HTR-8/SVneo (cell line): ENCODE results near the gene SMPD3.
A peak's percentile ranks its signal among the peaks of the same experiment; 100 is the strongest.
"Not testable (repeated sequence)": the region's sequence is repeated elsewhere in the genome, so short reads cannot be mapped to it uniquely, and the experiment has no call there.

Source experiments
- DNase-seq: peaks from one replicate; pipeline ENCODE4 v3.0.0; 2011; ENCODE audit warnings: low spot score, mixed read lengths; ENCODE audit not compliant: insufficient read length
- FAIRE-seq: peaks from 2 replicates; lab custom pipeline; 2011; peaks lifted over from hg19 to GRCh38; lab: Jason Lieb, UNC

Gene SMPD3

GRCh38 chr16:68448360-68448970, at the start of gene SMPD3:
SMPD3 (minus strand) TSS chr16:68448508; CDS start chr16:68372181, 76,327 bp downstream.
- peak; percentile 98 for FAIRE-seq
- peak; percentile 99 for DNase-seq

DNA sequence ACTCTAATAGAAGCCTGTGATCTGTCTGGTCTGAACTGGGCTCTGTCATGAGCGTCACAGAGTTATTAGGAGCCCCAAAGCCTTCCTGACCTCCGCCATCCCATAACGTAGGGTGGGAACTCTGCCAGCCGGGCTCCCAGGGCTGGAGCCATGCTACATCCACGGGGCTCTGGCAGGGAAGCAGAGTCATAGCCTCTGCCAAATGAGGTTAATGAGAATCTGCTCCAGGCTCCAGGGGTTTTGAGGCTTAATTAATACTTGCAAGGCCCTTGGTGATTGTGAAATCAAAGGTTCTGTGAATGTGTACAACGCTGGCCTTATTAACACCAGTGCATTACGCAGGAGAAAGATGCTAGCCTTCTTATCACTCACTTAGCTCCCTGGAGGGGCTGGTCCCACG, 48.4 kb upstream of the SMPD3 start:
- DNase-seq (no peak), FAIRE-seq (no peak)

DNA sequence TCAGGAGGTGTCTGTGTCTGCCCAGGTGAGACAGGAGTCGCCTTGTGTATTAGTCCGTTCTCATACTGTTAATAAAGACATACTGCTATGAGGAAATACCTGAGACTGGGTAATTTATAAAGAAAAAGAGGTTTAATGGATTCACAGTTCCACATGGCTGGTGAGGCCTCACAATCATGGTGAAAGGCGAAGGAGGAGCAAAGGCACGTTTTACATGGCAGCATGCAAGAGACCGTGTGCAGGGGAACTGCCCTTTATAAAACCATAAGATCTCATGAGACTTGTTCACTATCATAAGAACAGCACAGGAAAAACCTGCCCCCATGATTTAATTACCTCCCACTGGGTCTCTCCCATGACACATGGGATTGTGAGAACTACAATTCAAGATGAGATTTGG, 46.0 kb upstream of the SMPD3 start:
- DNase-seq, FAIRE-seq: not testable (repeated sequence)

GRCh38 chr16:68493412-68494070, 45.2 kb upstream of the SMPD3 start:
- DNase-seq (no peak), FAIRE-seq (no peak)

GRCh38 chr16:68492543-68493411, 44.5 kb upstream of the SMPD3 start:
- no peak for DNase-seq
- FAIRE-seq: no peak

DNA sequence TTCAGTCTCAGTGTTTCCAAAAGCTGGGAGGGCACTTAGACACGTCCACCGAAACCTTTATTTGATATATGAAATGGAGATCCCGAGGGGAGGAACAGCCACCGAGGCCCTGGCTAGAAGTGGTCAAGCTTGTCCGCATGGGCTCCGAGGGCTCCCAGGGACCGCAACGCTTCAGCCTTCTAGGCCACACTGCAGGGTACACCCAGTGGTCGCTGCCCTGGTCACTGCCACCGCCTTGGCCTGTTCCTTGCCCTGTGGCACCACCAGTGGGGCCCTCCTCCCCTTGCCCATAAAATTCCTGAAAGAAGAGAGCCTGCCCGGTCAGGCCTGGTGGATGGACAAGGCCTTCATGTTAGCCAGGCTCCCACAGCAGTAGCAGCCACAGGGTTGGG, 43.8 kb upstream of the SMPD3 start:
- no peak for DNase-seq
- FAIRE-seq: no peak

DNA sequence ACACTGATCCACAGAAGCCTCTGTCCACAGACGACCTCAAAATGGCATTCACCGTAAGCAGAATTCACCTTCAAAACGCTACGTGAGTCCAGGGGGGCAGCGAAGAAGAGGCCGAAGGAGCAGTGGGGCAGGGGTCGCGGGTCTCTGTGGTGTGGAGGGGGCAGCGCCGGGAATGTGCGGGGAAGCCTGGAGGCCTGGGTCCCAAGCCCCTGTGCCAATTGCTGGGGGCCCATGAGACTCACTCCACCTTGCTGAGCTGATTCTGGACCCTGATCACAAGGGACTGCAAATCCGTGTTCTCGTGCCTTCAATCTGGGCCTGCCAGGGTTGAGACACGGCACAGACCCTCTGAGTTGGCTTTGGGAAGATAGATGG, 43.3 kb upstream of the SMPD3 start:
- no peak for FAIRE-seq
- DNase-seq: no peak

- FAIRE-seq: peak; percentile 96
- DNase-seq: peak; percentile 89
Observed at GRCh38 chr16:68490829-68491575, 42.7 kb upstream of the SMPD3 start.

DNA sequence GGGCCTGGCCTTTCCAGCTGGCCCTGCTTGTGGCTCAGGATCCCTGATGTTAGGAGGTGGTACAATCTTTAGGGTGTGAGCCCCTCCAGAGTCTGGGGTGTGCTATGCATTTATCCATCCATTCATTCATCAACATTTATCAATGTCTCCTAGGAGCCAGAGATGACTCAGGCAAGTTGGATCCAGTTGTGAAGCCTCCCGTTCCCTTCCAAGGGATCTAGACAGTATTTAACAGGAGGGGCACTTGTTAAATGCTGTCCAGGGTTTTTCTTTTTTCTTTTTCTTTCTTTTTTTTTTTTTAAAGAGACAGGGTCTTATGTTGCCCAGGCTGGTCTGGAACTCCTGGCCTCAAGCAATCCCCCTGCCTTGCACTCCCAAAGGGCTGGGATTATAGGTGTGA, 42.0 kb upstream of the SMPD3 start:
- DNase-seq (no peak), FAIRE-seq (no peak)

DNA sequence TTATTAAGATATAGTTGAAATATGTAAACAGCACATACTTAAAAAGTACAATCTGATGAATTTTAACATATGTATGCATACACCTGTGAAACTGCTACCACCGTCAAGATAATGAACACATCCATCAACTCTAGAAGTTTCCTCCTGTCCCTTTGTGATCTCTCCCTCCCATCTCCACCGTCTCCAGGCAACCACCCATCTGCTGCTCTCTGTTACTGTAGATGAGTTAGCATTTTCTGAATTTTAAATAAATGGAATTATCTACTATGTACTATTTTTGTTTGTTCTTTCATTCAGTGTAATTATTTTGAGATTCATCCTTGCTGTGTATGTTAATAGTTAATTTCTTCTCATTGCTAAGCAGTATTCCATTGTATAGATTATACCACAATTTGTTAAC, 40.2 kb upstream of the SMPD3 start:
- DNase-seq: no peak
- no peak for FAIRE-seq

- FAIRE-seq (no peak), DNase-seq (no peak)
Observed at GRCh38 chr16:68487669-68488068, 39.4 kb upstream of the SMPD3 start.

DNA sequence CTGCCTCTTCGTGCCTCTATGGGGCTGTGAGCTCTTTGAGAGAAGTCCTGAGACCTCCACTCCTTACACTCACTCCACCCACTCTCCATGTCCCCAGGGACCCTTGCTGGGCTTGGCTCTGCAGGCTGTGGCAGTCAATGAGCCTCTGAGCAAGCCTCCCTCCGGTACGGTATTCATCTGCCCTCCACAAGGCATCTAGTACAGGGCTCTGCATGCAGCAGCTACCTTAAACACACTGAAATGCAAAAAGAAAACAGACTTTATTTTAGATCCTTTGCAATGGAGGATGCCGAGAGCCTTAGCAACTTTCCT, 38.9 kb upstream of the SMPD3 start:
- no peak for FAIRE-seq
- DNase-seq: no peak

DNA sequence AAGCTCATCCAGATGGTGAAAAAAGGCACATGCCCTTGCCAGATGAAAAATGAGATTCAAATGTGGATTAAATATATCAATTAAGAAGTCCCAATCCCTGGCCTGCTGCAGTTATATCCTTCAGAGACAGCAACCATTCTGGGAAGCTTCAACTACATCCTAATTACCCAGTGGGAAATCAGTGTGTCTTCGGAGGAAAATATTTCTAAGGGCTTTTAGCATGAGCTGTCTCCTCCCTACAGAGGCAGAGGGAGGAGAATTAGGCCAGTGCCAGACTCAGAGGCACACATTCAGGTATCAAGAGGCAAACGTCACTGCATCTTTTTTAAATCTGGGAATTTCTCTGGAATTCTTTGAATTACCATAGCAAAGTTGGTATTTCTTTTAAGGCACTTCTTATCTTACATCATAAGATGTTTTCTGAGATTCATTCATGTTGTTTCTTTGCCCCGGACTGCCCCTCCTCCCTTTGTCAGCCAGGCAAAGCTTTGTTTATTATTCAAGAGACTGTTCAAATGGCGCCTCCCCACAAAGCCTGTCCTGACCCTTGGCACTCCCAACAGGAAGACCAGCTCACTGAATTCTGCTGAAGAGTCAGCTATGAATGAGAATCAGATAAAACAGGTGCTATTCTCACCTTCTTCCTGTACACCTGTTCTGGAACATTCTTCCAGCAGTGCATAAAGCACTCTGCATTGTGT, 38.3 kb upstream of the SMPD3 start:
- DNase-seq: no peak
- FAIRE-seq: no peak

DNA sequence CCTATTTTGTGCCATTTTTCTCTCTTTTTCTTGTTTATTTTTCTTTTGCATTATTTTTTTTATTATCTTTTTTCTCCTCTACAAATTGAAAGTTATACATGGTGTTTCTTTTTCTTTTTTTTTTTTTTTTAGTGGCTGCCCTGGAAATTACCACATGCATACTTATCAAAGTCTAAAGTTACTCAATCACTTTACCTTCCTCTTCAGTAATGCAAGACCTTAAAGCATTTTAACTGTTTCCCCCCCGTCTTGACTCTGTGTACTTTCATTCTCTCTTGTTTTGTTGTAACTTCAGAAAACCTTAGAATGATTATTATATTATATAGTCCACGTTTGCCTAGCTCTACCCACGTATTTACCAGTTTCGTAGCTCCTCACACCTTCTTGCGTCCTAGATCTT, 33.3 kb upstream of the SMPD3 start:
- FAIRE-seq (no peak), DNase-seq (no peak)

DNA sequence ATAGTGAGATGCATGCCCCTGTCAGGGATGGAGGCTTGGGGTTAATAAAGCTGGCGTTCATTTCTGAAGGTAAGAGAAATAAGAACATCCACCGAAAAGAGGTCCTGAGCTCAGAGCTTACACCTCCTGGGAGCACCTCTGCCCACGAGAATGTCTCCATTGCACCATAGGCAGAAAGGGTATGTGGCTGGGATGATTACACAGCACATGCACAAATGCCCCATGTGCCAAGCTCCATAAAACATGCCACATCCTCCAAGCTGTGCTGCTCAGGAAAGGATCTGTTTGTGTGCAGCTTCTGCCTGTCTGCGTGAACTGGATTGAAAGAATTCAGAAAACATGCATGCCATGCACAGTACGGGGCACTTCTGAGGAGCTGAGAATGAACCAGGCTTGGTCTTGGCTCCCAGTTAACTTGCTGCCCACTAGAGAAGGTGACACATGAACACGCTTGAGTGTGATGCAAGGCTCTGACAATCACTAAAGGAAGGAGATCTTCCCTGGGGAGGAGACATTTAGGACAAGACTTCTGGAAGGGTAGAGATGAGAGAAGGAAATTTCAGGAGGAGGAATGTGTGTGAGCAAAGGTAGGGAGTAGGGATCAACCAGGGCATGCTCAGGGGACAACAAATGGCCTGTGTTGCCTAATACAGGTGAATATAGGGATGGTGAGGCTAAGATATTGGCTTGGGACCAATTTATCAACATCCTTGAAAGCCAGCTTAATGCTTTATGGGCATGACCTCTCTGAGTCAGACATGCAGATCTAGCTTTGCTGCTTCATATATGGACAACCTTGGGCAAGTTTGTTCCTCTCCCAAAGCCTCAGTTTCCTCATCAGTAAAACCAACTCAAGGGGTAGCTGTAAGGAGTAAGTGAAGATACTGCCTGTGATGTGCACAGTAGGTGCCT, 32.0 kb upstream of the SMPD3 start:
- FAIRE-seq: peak; percentile 48
- no peak for DNase-seq

DNA sequence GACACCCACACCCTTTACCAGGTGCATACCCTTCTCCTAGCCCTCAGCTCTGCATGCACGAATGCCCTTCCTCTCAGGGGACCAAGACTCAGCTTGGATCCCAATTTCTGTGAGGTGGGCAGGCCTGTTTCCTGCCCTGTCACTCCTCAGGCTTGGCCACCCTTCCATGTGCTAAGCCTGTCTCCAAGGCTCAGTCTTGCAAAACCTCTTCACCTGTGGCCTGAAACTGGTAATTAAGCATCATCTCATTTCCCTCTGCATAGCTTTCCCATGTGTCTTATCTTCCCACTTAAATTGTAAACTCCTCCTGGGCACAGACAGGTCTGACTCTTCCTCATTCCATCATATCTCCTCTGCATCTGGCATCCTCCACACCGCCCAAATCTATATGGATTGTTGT, 31.0 kb upstream of the SMPD3 start:
- no peak for FAIRE-seq
- DNase-seq: no peak

- no peak for FAIRE-seq
- no peak for DNase-seq
Observed at GRCh38 chr16:68478526-68479250, 30.4 kb upstream of the SMPD3 start.

DNA sequence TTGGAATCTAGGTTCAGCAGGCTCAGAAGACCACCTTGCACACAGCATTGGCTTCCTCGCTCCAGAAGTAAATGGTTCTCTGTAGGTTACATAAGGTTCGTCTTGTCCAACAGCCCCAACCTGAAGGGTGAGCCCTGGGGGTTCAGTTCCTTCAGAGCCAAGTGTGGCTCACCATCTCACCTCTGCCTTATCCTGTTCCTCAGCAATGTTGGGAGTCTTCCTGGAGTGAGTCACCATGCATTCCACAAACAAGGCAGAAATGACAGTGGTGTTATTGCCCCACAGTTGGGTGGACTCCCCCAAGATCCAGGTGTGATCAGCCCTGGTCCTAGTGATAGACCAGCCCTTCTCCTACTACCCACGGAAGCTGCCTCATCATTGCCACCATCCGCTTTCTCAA, 26.8 kb upstream of the SMPD3 start:
- FAIRE-seq (peak; percentile 48), DNase-seq (no peak)
